ENCODE measurements around the gene ISCA2.
"Not testable (repeated sequence)": the region's sequence is repeated elsewhere in the genome, so short reads cannot be mapped to it uniquely, and the experiment has no call there.

ISCA2 gene

GRCh38 chr14:74528886-74529285, 35.3 kb downstream of the ISCA2 start:
- DNase-seq (ENCODE audit: low spot score) = no peak

GRCh38 chr14:74531006-74531405, 37.4 kb downstream of the ISCA2 start:
- DNase-seq (ENCODE audit: low spot score) = no peak

- DNase-seq (ENCODE audit: low spot score) = no peak
Observed at GRCh38 chr14:74531467-74531866, 37.9 kb downstream of the ISCA2 start.

- DNase-seq (ENCODE audit: low spot score) = no peak
Observed at GRCh38 chr14:74532246-74532645, 38.7 kb downstream of the ISCA2 start.

GRCh38 chr14:74533576-74533975, 40.0 kb downstream of the ISCA2 start:
- DNase-seq (ENCODE audit: low spot score) = no peak

GRCh38 chr14:74535756-74536325, 42.3 kb downstream of the ISCA2 start:
- DNase-seq (ENCODE audit: low spot score) = no peak

GRCh38 chr14:74536336-74536735, 42.8 kb downstream of the ISCA2 start:
- not testable (repeated sequence) for DNase-seq (ENCODE audit: low spot score)

- no peak for DNase-seq (ENCODE audit: low spot score)
Observed at GRCh38 chr14:74538411-74539391, 45.1 kb downstream of the ISCA2 start.

- DNase-seq (ENCODE audit: low spot score) = no peak
Observed at GRCh38 chr14:74539503-74539902, 45.9 kb downstream of the ISCA2 start.

- no peak for DNase-seq (ENCODE audit: low spot score)
Observed at GRCh38 chr14:74541225-74541624, 47.7 kb downstream of the ISCA2 start.

- DNase-seq (ENCODE audit: low spot score) = no peak
Observed at GRCh38 chr14:74542056-74542685, 48.6 kb downstream of the ISCA2 start.

- DNase-seq (ENCODE audit: low spot score) = no peak
Observed at GRCh38 chr14:74543771-74544438, 50.3 kb downstream of the ISCA2 start.

- DNase-seq (ENCODE audit: low spot score) = no peak
Observed at GRCh38 chr14:74545386-74545785, 51.8 kb downstream of the ISCA2 start.

- no peak for DNase-seq (ENCODE audit: low spot score)
Observed at GRCh38 chr14:74546416-74546815, 52.9 kb downstream of the ISCA2 start.

Measured in kidney tubule cell (primary cell).